RKO (cell line): ENCODE measurements around the gene DCAF4L1.
A peak's percentile ranks its signal among the peaks of the same experiment; 100 is the strongest.

Experiments
- DNase-seq: peaks from one replicate; pipeline ENCODE4 v3.0.0-alpha.2; 2016; ENCODE audit warnings: low spot score

Gene DCAF4L1, protein sequence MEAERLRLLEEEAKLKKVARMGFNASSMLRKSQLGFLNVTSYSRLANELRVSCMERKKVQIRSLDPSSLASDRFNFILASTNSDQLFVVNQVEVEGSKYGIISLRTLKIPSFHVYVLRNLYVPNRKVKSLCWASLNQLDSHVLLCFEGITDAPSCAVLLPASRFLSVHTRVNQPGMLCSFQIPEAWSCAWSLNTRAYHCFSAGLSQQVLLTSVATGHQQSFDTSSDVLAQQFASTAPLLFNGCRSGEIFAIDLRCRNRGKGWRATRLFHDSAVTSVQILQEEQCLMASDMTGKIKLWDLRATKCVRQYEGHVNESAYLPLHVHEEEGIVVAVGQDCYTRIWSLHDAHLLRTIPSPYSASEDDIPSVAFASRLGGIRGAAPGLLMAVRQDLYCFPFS

DNA sequence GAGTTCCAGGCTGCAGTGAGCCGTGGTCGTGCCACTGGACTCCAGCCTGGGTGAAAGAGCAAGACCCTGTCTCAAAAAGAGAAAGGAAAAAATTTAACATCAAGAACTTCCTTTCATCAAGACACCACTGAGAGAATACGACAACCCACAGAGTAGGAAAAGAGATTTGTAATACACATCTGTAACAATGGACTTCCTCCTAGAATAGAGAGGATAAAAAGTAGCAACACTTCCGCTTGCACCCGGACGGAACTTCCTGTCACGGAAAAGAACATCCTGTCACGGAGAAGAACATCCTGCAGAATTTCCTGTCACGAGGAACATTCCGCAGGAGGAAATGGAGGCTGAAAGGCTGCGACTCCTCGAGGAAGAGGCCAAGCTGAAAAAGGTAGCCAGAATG is at the start of gene DCAF4L1:
Gene DCAF4L1 (plus strand): TSS at position 301 of the 400 bp plus-strand sequence. CDS start 37 bp downstream, at position 338.
- no peak for DNase-seq

DNA sequence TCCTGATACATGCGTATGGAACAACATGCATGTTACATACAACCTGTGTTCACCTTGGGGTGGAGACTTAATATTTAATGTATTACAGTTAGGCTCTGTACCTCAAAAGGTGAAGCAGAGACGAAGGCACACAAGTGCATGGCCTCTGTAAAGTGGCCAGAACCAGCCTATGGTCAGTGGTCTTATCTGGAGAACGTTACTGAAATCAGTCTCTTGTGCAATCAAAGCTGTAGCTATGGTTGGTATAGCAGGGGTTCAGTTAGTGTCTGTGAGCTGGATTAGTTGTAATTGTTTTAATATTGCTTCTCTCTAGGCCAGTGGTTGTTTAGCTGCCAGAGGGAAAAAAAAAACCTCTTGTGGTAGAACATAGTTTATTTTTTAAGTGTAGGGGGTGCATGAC is 48.6 kb upstream of the DCAF4L1 start:
- no peak for DNase-seq

DNA sequence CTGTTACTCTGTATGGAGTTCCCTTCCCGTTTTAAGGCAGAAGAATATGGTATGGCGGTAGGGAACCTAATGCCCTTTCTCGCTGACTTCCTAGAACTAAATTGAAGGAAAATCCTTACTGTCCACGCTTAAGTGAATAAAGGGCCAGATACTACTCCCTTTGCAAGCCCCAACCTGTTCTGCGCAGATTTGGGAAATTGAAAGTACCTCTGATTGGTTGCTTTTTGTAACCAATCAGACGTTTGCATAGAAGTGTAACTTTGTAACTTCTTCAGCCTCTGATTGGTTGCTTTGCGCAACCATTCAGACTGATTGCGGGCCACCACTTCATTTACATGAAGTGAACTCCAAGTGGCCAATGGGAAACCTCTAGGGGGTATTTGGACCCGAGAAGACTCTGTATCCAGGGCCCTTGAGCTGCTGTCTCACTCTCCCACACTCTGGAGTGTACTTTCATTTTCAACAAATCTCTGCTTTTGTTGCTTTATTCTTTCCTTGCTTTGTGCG is 47.5 kb upstream of the DCAF4L1 start:
- DNase-seq = peak; percentile 83

DNA sequence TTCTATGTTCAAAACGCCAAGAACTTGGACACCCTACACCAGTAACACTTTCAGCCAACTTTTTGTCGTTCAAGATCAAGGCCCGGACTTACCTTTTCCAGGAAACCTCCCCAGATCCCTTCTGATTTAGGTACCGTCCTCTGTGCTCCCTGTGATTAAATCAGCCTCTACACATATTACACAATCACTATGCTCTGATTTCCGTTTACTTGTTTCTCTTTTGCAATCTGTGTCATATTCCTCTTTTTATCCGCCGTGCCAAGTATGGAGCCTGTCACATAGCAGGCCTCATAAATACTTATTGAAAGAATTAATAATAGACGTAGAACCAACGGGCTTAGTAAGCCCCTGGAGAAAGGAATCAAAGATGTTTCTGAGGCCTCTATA is 47.0 kb upstream of the DCAF4L1 start:
- peak; percentile 57 for DNase-seq

DNA sequence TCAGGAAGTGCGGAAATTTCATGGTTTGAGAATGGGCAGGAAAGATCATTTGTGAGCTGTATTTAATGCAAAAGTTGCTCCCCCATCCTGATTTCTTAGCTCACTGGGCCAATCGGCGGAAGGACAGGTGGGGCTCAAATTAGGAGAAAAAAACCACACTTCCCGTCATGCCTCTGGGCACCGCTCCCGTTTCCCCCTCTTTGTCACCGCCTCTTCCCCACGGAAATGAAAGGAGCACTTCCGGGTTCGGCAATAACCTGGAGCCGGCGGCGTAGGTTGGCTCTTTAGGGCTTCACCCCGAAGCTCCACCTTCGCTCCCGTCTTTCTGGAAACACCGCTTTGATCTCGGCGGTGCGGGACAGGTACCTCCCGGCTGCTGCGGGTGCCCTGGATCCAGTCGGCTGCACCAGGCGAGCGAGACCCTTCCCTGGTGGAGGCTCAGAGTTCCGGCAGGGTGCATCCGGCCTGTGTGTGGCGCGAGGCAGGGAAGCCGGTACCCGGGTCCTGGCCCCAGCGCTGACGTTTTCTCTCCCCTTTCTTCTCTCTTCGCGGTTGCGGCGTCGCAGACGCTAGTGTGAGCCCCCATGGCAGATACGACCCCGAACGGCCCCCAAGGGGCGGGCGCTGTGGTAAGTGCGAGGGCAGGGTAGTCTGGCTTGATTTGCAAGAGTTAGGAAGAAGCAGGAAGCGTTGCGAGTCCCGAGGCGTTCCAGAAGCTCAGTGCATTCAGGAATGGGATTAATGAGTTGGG is 46.5 kb upstream of the DCAF4L1 start, which contains the start of gene TMEM33:
Gene TMEM33 (plus strand): TSS at position 529 of the 751 bp plus-strand sequence. CDS start 56 bp downstream, at position 585.
- DNase-seq = peak; percentile 94

DNA sequence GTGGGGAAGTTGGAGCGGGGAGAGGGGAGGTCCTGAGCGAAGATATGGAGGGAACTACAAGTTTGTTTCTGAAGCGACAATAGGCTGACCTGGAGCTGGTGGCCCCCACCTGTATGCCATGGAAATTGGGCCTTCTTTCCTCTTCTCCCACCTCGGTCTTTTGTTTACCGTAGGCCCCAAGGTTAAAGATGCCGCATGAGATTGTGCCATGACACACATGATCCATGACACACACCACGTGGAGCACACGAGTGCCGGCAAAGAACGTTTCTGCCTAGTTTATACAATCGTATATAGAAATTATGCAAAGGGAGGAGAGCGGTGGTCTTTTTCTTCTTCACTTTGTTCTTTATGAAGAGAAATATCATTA is 45.9 kb upstream of the DCAF4L1 start:
- DNase-seq = peak; percentile 81

DNA sequence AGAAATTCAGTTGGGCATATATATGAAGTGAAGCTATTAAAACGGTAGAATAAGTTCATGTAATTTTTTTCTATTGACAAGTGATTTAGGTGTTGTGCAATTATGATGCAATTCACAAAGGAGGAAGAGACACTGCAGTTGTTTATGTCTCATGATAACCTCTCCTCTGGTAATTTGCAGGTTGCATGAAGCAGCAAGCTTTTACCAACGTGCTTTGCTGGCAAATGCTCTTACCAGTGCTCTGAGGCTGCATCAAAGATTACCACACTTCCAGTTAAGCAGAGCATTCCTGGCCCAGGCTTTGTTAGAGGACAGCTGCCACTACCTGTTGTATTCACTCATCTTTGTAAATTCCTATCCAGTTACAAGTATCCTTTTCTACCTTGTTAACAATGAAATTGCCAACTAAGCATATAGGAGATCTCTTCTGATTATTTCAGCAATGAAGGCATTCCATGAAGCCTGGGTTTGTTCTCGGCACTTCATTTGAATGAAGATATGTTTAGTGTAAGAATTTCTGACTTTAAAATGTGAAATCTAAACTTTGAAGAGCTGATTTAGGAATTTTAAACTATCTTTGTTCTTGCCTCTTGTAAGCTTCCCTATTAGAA is 42.4 kb upstream of the DCAF4L1 start:
- no peak for DNase-seq

DNA sequence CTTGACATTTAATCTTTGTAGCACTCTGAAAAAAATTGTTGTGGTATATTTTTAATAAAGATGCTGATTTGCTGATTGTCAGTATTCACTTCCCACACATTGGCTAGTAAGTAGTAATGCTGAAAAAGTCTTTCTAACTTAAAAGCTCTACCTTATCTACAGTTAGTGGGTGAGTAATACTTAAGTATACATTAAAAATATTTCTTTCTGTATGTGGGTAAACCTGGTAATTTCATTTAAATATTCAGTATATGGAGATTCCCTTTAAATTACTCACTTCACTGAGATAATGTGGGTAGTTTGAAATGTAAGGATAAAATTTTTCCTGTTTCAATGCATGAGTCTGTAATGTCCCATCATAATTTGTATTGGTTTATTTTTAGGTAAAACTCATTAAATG is 40.7 kb upstream of the DCAF4L1 start:
- DNase-seq = no peak

DNA sequence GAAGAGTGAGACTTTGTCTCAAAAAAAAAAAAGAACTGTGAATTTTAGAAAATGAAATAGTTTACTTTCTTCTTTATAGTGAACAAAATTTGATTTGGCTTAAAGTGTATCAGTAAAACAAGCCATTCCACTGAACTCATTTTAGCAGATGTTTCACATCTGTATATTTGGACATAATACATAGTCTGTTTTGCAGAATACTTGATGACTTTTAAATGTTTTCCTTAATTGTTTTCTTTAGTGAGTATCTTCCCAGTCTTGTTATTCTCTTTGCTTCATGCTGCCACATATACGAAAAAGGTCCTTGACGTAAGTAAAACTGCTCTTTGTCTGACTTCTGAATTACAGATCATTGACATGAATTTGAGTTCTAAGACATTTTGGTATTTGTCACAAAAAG is 38.0 kb upstream of the DCAF4L1 start:
- DNase-seq = no peak

DNA sequence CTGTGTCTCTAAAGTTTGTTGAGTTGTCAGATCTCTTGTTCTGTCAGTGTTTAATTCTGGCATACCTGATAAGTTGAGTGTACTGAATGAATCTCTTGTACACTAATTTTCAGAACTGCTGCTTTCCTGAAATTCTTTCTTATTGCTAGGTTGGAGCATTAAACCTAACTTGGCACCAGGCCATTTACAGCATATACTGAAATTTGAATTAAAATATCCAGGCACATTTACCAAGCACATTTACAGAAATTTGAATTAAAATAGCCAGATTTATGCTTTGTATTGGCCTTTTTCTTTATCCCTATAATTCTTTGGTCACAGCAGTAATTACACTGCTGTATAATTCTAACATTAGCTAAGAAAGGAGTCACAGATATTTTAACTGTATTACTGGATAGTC is 37.5 kb upstream of the DCAF4L1 start:
- no peak for DNase-seq

DNA sequence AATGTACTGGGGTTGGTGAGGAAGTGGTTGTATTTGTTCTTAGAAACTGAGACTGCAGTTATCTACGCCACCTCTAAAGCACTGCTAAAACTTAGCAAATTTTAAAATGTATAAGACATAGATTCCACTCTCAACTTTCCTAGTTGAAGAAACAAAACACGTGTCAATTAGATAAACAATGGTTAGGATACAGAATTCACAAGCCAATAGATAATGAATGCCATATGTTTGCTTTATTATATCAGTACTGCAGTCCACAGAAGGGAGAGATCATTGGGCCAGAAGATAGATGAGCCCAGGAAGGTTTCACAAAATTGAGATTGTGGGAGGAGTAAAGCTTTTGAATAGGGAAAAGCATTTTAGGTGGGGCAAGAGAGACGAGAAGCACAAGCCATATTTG is 32.0 kb upstream of the DCAF4L1 start:
- no peak for DNase-seq

DNA sequence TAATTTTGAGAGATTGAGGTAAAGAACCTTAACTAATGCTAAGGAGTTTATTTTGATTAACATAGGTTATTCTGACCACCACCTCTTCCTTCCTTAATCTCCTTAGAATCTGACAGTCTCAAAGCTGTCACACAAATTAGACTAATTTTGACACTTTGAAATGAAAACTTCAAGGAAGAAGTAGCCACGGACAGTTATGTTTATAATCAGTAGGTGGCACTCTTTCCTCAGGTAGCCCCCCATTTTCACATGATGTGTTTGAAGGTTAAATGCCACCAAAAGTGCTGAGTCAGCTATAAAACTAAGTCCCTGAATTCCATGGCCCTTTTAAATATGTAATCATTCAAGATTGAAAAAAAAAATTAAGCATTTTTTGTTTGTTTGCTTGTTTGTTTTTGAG is 23.9 kb upstream of the DCAF4L1 start:
- peak; percentile 58 for DNase-seq

DNA sequence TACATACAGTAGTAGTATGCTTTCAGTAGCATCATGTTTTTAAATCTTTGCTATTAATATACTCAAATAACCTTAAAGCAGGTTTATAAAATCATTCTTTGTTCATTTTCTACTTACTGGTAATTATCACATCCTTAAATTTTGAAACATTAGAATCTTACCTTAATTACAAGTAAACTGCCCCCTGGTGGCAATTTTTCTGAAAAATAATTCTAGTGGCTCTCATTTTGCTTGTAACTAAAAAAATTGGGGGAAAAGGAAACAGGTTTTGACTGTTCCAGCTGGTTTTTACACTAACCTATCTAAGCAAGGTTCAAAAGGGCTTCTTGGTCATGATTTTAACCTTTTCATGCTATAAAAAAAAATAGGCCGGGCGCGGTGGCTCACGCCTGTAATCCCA is 18.5 kb upstream of the DCAF4L1 start:
- peak; percentile 43 for DNase-seq

DNA sequence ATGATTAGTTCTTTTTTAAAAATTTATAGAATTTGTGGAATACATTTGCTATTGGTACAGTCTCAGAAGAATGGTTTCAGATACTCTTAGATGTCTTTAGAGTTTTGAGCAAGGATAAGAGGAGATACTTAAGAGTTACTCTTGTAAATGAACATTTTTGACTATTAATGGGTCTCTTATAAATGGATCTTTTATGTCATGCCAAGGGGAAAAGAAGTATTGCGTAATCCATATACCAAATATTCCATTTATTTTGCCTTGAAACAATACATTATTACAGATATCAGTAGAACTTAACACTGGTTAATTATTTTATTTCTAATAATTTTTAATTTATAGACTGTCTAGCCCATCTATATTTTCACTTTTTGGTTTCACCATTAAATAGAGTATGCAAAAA is 17.2 kb upstream of the DCAF4L1 start:
- DNase-seq = no peak

DNA sequence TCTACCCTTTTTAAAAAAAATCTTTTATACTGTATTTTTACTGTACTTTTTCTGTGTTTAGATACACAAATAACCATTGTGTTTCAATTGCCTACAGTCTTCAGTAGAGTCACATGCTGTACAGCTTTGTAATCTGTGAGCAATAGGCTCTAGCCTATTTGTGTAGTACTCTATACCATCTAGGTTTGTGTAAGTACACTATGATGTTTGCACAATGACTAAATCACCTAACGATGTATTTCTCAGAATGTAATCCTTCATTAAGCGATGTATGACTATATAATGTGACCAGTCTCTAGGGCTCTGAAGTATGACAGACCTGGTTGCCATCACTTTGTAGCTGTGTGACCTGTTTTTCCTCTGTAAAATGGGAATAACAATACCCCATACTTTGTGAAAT is 14.2 kb upstream of the DCAF4L1 start:
- peak; percentile 45 for DNase-seq

DNA sequence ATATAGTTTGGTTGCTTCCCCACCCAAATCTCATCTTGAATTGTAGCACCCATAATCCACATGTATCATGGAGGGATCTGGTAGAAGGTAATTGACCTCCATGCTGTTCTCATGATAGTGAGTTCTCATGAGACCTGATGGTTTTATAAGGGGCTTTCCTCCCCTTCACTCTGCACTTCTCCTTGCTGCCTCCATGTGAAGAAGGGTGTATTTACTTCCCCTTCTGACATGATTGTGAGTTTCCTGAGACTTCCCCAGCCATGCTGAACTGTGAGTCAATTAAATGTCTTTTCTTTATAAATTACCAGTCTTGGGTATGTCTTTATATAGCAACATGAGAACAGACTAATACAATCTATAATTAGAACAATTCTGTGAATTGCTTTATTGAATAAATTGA is 11.9 kb upstream of the DCAF4L1 start:
- DNase-seq = no peak

DNA sequence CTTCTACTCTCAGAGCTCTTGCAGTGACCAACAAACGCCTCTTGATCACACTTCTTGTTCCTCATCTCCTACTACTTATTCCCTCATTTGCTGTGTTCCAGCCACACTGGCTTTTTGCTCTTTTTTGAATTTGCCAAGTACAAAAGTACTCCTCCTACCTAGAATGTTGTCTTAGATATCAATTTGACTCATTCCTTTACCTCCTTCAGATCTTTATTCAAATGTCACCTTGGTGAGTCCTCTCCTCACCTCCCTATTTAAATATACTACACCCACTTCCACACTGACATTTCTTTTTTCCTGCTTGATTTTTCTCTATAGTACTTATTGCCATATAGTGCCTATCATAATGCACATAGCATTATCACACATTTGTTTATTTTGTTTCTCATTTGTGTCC is 6.2 kb upstream of the DCAF4L1 start:
- DNase-seq = no peak

DNA sequence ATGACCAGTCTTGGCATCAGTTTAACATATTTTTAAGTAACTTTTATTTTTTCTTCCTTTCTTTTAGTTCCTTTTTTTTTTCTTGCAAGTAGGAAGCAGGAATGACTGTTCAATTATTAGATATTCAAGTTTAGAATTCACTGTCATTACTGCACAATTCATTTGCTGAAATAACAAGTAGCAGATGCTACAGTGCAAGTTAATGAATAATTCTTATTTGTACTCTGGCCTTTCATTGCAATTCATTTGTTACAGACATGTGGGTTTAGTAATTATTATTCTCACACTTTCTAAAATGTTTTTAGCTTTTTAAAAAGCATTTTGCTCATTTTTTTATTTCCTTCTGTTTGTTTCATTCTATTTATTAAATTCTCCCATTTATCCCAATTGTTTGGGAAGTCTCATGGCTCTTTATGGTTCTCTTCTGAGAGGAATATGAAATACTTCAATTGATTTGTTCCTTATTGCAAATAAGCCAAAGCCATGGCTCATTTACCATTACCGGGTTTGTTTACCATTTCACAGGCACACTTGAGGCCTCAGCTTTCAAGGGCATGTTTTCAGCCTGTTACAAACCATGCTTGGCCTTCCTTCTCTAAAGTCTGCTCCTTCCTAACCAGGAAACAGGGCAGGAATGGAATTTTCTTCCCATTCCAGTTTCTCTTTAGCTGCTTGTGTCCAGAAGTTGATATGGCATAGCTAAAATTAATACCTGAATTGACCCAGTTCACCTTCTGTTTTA is 4.6 kb upstream of the DCAF4L1 start:
- no peak for DNase-seq

DNA sequence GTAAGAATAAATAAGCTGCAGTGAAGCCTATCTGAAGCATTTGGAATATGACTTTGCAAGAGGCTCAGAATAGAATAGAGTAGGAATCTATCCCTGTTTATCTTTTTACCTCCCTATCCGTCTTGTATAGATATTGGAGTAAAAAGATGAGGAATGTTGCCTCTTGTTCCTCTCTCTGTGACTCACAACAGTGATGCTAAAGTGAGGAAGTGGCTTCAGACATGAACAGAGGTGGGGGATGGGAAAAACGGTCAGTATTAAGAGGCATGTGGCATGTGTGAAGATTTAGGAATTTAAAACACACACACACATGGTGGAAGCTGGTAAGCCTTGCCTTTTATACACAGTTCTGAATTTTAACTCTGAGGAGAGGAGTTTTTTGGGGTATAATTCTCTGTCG is 3.8 kb upstream of the DCAF4L1 start:
- no peak for DNase-seq

DNA sequence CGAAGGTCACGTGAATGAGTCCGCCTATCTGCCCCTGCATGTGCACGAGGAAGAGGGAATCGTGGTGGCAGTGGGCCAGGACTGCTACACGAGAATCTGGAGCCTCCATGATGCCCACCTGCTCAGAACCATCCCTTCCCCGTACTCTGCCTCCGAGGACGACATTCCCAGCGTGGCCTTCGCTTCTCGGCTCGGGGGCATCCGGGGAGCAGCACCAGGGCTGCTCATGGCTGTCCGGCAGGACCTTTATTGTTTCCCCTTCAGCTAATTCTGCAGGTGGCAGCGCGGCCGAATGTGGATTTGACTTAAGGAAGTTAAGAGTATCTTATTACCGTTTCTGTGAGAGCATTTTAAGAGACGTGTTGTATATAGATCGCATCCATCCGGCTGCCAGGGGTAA is 1.2 kb downstream of the DCAF4L1 start:
- DNase-seq = no peak

DNA sequence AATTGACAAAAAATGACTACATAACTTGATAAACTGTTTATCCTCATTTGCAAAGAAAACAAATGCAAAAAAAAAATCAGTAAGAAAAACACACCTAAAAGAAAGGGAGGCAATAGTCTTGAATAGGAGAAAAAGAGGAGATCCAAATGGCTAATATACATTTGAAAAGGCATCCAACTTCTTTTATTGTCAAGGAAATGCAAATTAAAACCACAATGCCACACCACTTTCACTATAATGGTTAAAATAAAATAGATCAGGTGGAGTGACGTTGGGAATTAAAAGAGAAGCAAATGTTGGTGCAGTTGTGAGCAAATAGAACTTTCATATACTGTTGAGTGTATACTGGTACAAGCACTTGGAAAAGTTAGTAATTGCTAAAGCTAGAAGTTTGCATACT is 3.6 kb downstream of the DCAF4L1 start:
- no peak for DNase-seq

DNA sequence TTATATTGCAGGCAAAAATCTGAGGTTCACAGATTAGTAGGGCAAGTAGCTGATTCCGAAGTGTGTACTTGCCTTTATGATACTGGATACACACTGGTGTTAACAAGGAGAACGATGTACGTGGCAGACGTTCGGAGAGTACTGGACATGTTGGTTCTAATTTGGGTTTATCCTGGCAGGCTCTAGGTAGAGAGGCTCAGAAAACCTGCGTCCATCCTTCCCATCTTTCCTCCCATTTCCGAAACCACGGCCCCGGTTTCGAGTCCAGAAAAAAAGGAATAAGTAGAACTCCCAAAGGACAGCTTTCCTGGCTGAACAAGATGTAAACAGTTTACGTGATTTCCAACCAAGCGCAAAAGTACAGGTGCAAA is 8.4 kb downstream of the DCAF4L1 start:
- DNase-seq = no peak
